ENCODE measurements around the gene MXRA8. TPM values are rescaled to one million over a fixed set of nuclear protein-coding genes. Genes with fewer than 3 reads are reported as not detected.
"Not testable (repeated sequence)": the region's sequence is repeated elsewhere in the genome, so short reads cannot be mapped to it uniquely, and the experiment has no call there.

MXRA8 gene
- polyA plus RNA-seq, 2 of the 4 experiments (the other 2 are of a cell fraction): 0.12 to 0.22 TPM

GRCh38 chr1:1406101-1406820, 47.9 kb upstream of the MXRA8 start (continued):
- TF ChIP-seq HOXB5 (CRISPR knock-in tag; IDR thresholded peaks at IDR 0.05): no peak

- H3K9me3 ChIP-seq: no peaks in the 10 kb centered on the region
- CTCF ChIA-PET: interaction anchor here (0.6 kb wide), 1 partner anchor 782 kb away, joined by 3 read pairs; no protein-coding TSS in a partner anchor
- H3K4me1 ChIP-seq: peaks cover 36% of the 10 kb centered on the region
- H3K4me3 ChIP-seq: no peak overlapping the region
- POLR2A ChIA-PET: no interaction called here
- H3K4me2 ChIP-seq: no peak overlapping the region
- 91% methylated on average over 7 of the region's 7 CpGs for WGBS (ENCODE audit: missing lambda C conversion rate)
- no peak overlapping the region for H3K27ac ChIP-seq
- ATAC-seq (no peak), DNase-seq (ENCODE audit: low read depth in 1 of 2, low spot score in 1 of 2) (no peak), FAIRE-seq (no peak)
- TF ChIP-seq RNF2 (IDR thresholded peaks at IDR 0.05; ENCODE audit: borderline replicate concordance, low read depth) (no peak), MAFK (IDR thresholded peaks at IDR 0.05; ENCODE audit: partially characterized antibody) (peak; percentile 29)
Measured at GRCh38 chr1:1403653-1404052, 45.3 kb upstream of the MXRA8 start.

- H3K4me2 ChIP-seq; DNase-seq (ENCODE audit: low read depth in 1 of 2, low spot score in 1 of 2); H3K27ac ChIP-seq; H3K9me3 ChIP-seq; H3K4me3 ChIP-seq; FAIRE-seq; ATAC-seq: not testable (repeated sequence)
- WGBS (ENCODE audit: missing lambda C conversion rate): 95% methylated on average over 9 of the region's 9 CpGs
- H3K4me1 ChIP-seq: peaks cover 31% of the 10 kb centered on the region
- CTCF ChIA-PET: interaction anchor here (0.9 to 2.3 kb wide), 5 partner anchors 11 to 102 kb away, joined by 3 to 13 read pairs (median 5); no protein-coding TSS in a partner anchor
- POLR2A ChIA-PET: interaction anchor here (0.9 kb wide), 1 partner anchor 988 kb away, joined by 3 read pairs; the partner anchor contains the start of genes MORN1 and RER1
Measured at GRCh38 chr1:1402901-1403392, 44.6 kb upstream of the MXRA8 start.

GRCh38 chr1:1402072-1402900, 43.9 kb upstream of the MXRA8 start:
- no peak for FAIRE-seq
- peak; percentile 5 to 14; a peak in 3 of 6 replicates for ATAC-seq
- ChIA-PET POLR2A (interaction anchor here (0.9 to 1.1 kb wide), 3 partner anchors 24 to 989 kb away, joined by 3 to 6 read pairs (median 3); partner anchors contain the start of genes AURKAIP1, MORN1 and RER1), CTCF (interaction anchor here (0.6 to 2.3 kb wide), 12 partner anchors 10 to 108 kb away, joined by 3 to 13 read pairs (median 4); partner anchors contain the start of gene AURKAIP1)
- TF ChIP-seq NPAS2 (CRISPR knock-in tag; IDR thresholded peaks at IDR 0.05; ENCODE audit: borderline replicate concordance): no peak
- TF ChIP-seq BCL3 (IDR thresholded peaks at IDR 0.05): 0 out of 3 replicates have a peak, but pooled peaks have one; percentile 14
- TF ChIP-seq HMGXB4 (CRISPR knock-in tag; IDR thresholded peaks at IDR 0.05; ENCODE audit: borderline replicate concordance): no peak
- TF ChIP-seq CTCF (IDR thresholded peaks at IDR 0.05): peak; percentile 57
- Histone ChIP-seq H3K4me1 (peaks cover 37% of the 10 kb centered on the region), H3K27ac (no peak overlapping the region), H3K4me3 (no peak overlapping the region), H3K4me2 (no peak overlapping the region; the same call in 2 of the 3 replicates), H3K9me3 (no peaks in the 10 kb centered on the region)
- peak; percentile 51 to 71 for DNase-seq (ENCODE audit: low read depth in 1 of 2, low spot score in 1 of 2)
- WGBS (ENCODE audit: missing lambda C conversion rate): 68% methylated on average over 20 of the region's 20 CpGs
